GM21367 (cell line): ENCODE results near the gene ACACA.
"Not testable (repeated sequence)": the region's sequence is repeated elsewhere in the genome, so short reads cannot be mapped to it uniquely, and the experiment has no call there.

Experiments
- ATAC-seq: cut with Tn5 transposase; IDR thresholded peaks from one replicate; pipeline ENCODE4 v1.9.1; 2021; ENCODE audit not compliant: unreplicated experiment

The ACACA gene

GRCh38 chr17:37406635-37407461 is at the start of gene ACACA, which contains the start of gene TADA2A:
ACACA (minus strand) TSS chr17:37406836; CDS start chr17:37406299, 537 bp downstream.
TADA2A (plus strand) TSS chr17:37406886; CDS start chr17:37411366, 4,480 bp downstream.
- ATAC-seq, result peak; percentile 63

- no peak for ATAC-seq
Measured at GRCh38 chr17:37450112-37450511, 43.5 kb upstream of the ACACA start.

- ATAC-seq, result no peak
Measured at GRCh38 chr17:37447641-37448040, 41.0 kb upstream of the ACACA start.

GRCh38 chr17:37446027-37446426 is 39.4 kb upstream of the ACACA start:
- no peak for ATAC-seq

- ATAC-seq, result not testable (repeated sequence)
Measured at GRCh38 chr17:37441369-37442014, 34.9 kb upstream of the ACACA start.

GRCh38 chr17:37440424-37440823 is 33.8 kb upstream of the ACACA start:
- no peak for ATAC-seq

GRCh38 chr17:37438141-37438540 is 31.5 kb upstream of the ACACA start:
- ATAC-seq, result no peak

GRCh38 chr17:37432671-37433070 is 26.0 kb upstream of the ACACA start:
- ATAC-seq, result no peak

- no peak for ATAC-seq
Measured at GRCh38 chr17:37430051-37430627, 23.5 kb upstream of the ACACA start.

GRCh38 chr17:37429453-37429852 is 22.8 kb upstream of the ACACA start:
- no peak for ATAC-seq

GRCh38 chr17:37429039-37429438 is 22.4 kb upstream of the ACACA start:
- no peak for ATAC-seq

- ATAC-seq, result no peak
Measured at GRCh38 chr17:37425268-37425667, 18.6 kb upstream of the ACACA start.

GRCh38 chr17:37422971-37423625 is 16.5 kb upstream of the ACACA start:
- ATAC-seq, result no peak

GRCh38 chr17:37417852-37418251 is 11.2 kb upstream of the ACACA start:
- ATAC-seq, result no peak

- no peak for ATAC-seq
Measured at GRCh38 chr17:37413875-37414519, 7.4 kb upstream of the ACACA start.

- no peak for ATAC-seq
Measured at GRCh38 chr17:37410357-37410756, 3.7 kb upstream of the ACACA start.

GRCh38 chr17:37408145-37408479 is 1.5 kb upstream of the ACACA start:
- ATAC-seq, result not testable (repeated sequence)

- no peak for ATAC-seq
Measured at GRCh38 chr17:37405955-37406634, 541 bp downstream of the ACACA start.

GRCh38 chr17:37405522-37405921 is 1.1 kb downstream of the ACACA start:
- ATAC-seq, result not testable (repeated sequence)

- no peak for ATAC-seq
Measured at GRCh38 chr17:37400505-37400904, 6.1 kb downstream of the ACACA start.
